ENCODE measurements around the gene TOR1A.

Gene TOR1A

DNA sequence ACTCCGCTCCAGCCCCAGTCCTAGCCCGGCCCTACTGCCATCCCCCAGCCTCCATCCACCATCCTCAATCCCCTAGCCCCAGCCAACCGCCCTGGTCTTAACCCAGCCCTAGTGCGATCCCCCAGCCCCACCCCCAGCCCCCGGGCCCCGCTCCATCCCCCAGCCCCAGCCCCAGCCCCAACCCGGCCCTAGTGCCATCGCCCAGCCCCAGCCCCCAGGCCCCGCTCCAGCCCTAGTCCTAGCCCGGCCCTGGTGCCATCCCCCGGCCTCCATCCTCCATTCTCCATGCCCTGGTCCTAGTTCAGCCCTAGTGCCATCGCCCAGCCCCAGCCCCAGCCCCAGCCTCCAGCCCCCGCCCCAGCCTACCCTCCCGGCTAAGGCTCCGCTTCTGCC lies 398 bp downstream of the TOR1A start:
- Histone ChIP-seq H3K4me1 (ENCODE audit: insufficient read depth, low read length, poor library complexity, severe bottlenecking) (peaks cover 5% of the 10 kb centered on the region), H3K4me3 (ENCODE audit: low read length, poor library complexity, severe bottlenecking) (peak overlapping the region; percentile 75), H3K79me2 (ENCODE audit: insufficient read depth, low read length) (peaks cover 20% of the 10 kb centered on the region), H3F3A (ENCODE audit: low read depth) (no peaks in the 10 kb centered on the region), H3K9me3 (ENCODE audit: insufficient read depth, low read depth, low read length) (no peaks in the 10 kb centered on the region), H3K9ac (ENCODE audit: low read depth, low read length, poor library complexity, severe bottlenecking) (peak overlapping the region; percentile 77), H3K36me3 (ENCODE audit: insufficient read depth, low read length) (no peaks in the 10 kb centered on the region; the same call in 1 of the 2 replicates), H3K9me2 (replicated peaks; ENCODE audit: low read depth, low read length) (no peaks in the 10 kb centered on the region), H4K20me1 (ENCODE audit: insufficient read depth, low read length, poor library complexity, severe bottlenecking) (peaks cover 5% of the 10 kb centered on the region), H3K4me2 (ENCODE audit: low read depth, low read length, poor library complexity, severe bottlenecking) (no peak overlapping the region), H2AFZ (ENCODE audit: low read length) (no peak overlapping the region; the same call in 1 of the 2 replicates), H3K27me3 (ENCODE audit: insufficient read depth, low read length, poor library complexity, severe bottlenecking) (no peaks in the 10 kb centered on the region)
- TF ChIP-seq, protein P1, sequence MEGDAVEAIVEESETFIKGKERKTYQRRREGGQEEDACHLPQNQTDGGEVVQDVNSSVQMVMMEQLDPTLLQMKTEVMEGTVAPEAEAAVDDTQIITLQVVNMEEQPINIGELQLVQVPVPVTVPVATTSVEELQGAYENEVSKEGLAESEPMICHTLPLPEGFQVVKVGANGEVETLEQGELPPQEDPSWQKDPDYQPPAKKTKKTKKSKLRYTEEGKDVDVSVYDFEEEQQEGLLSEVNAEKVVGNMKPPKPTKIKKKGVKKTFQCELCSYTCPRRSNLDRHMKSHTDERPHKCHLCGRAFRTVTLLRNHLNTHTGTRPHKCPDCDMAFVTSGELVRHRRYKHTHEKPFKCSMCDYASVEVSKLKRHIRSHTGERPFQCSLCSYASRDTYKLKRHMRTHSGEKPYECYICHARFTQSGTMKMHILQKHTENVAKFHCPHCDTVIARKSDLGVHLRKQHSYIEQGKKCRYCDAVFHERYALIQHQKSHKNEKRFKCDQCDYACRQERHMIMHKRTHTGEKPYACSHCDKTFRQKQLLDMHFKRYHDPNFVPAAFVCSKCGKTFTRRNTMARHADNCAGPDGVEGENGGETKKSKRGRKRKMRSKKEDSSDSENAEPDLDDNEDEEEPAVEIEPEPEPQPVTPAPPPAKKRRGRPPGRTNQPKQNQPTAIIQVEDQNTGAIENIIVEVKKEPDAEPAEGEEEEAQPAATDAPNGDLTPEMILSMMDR (conservative IDR thresholded peaks at IDR 0.05; ENCODE audit: low read length) = no peak
- TF ChIP-seq EZH2phosphoT487 (IDR thresholded peaks at IDR 0.05; ENCODE audit: borderline replicate concordance) = no peak

DNA sequence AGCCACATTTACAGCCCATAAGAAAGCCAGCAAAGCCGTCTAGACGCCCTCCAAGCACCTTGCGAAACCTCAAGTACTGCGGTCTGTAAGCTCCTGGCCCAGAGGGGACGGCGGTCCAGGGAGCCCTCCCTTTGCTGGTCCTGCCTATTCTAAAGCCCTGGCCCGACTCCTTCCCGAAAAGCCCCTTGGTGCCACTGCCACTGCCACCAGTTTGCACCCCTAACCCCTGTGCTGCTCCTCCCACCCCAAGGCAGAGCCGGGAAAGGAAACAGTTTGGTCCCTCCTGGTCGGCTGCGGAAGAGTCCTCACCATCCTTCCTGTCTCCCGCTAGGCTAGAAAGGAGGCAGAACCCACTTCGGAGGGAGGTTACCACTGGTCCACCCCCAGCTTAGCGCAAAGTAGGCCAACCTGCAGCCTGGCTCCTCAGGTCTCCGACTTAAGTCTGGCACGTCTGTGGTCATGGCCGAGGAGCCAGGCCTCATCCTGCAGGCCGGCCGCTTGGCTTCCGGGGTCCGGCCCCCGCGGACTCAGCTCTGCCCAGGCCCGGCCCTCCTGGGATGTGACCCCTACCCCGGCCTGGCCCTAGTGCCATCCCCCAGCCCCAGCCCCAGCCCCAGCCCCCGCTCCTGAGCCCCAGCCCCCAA lies 916 bp downstream of the TOR1A start:
- no peak for TF ChIP-seq EZH2phosphoT487 (IDR thresholded peaks at IDR 0.05; ENCODE audit: borderline replicate concordance)
- TF ChIP-seq, protein P1 (conservative IDR thresholded peaks at IDR 0.05; ENCODE audit: low read length) = no peak
- Histone ChIP-seq H3K4me2 (ENCODE audit: low read depth, low read length, poor library complexity, severe bottlenecking) (peak overlapping the region; percentile 74), H3K9ac (ENCODE audit: low read depth, low read length, poor library complexity, severe bottlenecking) (peak overlapping the region; percentile 59), H3K4me1 (ENCODE audit: insufficient read depth, low read length, poor library complexity, severe bottlenecking) (peaks cover 5% of the 10 kb centered on the region), H3F3A (ENCODE audit: low read depth) (no peaks in the 10 kb centered on the region), H4K20me1 (ENCODE audit: insufficient read depth, low read length, poor library complexity, severe bottlenecking) (peaks cover 5% of the 10 kb centered on the region), H3K36me3 (ENCODE audit: insufficient read depth, low read length) (no peaks in the 10 kb centered on the region; the same call in 1 of the 2 replicates), H3K27me3 (ENCODE audit: insufficient read depth, low read length, poor library complexity, severe bottlenecking) (no peaks in the 10 kb centered on the region), H3K9me2 (replicated peaks; ENCODE audit: low read depth, low read length) (no peaks in the 10 kb centered on the region), H3K9me3 (ENCODE audit: insufficient read depth, low read depth, low read length) (no peaks in the 10 kb centered on the region), H3K79me2 (ENCODE audit: insufficient read depth, low read length) (peaks cover 20% of the 10 kb centered on the region), H2AFZ (ENCODE audit: low read length) (no peak overlapping the region), H3K4me3 (ENCODE audit: low read length, poor library complexity, severe bottlenecking) (peak overlapping the region; percentile 72)

DNA sequence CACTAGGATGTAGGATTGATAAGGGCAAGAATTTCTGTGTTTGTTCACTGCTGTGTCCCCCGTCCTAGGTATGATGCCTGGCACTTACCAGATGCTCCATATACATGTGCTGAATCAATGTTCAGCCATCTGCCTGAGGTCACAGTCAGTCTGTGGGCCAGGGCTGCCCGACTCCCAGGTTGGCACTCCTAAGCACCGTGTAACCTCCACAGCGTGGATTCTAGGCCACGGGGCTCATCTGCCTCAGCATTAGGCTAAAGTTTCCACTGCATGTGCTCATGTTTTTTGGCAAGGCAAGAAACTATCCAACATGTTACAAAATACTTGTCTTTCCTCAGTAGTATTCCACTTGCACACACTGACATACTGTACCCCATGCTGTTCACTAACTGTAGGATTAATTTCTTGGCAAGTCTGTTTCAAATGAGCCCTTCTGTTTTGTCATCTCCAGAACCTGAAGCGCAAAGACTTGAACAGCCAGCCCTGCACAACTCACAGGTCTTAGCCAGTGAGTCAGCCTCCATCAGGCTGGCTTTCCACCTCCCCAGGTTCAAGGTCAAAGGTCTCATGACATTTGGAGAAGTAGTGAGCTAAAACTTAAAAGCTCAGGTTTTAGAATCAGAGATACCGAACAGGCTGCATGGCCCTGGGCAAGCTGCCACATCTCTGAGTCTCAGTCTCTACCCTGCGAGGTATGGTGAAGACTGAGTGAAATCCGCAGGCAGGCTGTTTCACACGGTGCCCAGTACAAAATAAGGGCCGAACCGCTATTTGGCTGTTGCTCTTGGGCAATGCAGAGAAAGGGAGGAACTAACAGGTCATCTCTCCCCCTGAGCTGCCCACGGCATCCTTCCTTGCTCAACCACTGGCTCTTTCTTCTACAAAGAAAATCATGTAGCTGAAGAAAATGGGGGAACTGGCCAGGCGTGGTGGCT lies 7.2 kb downstream of the TOR1A start:
- no peak overlapping the region for H2AFZ ChIP-seq (ENCODE audit: low read length)
- peaks cover 6% of the 10 kb centered on the region; the same call in 1 of the 2 replicates for H3K79me2 ChIP-seq (ENCODE audit: insufficient read depth, low read length)
- no peak overlapping the region for H3K4me2 ChIP-seq (ENCODE audit: low read depth, low read length, poor library complexity, severe bottlenecking)
- H3K9ac ChIP-seq (ENCODE audit: low read depth, low read length, poor library complexity, severe bottlenecking) = no peak overlapping the region
- H3K4me1 ChIP-seq (ENCODE audit: insufficient read depth, low read length, poor library complexity, severe bottlenecking) = no peaks in the 10 kb centered on the region
- H3K9me3 ChIP-seq (ENCODE audit: insufficient read depth, low read depth, low read length) = no peaks in the 10 kb centered on the region
- TF ChIP-seq EZH2phosphoT487 (IDR thresholded peaks at IDR 0.05; ENCODE audit: borderline replicate concordance) = no peak
- TF ChIP-seq, protein P1 (conservative IDR thresholded peaks at IDR 0.05; ENCODE audit: low read length) = no peak
- H3K27me3 ChIP-seq (ENCODE audit: insufficient read depth, low read length, poor library complexity, severe bottlenecking) = no peaks in the 10 kb centered on the region
- H3K4me3 ChIP-seq (ENCODE audit: low read length, poor library complexity, severe bottlenecking) = no peak overlapping the region
- H3K9me2 ChIP-seq (replicated peaks; ENCODE audit: low read depth, low read length) = no peaks in the 10 kb centered on the region
- no peaks in the 10 kb centered on the region; the same call in 1 of the 2 replicates for H3K36me3 ChIP-seq (ENCODE audit: insufficient read depth, low read length)
- H4K20me1 ChIP-seq (ENCODE audit: insufficient read depth, low read length, poor library complexity, severe bottlenecking) = no peaks in the 10 kb centered on the region
- no peaks in the 10 kb centered on the region for H3F3A ChIP-seq (ENCODE audit: low read depth)
